Endothelial cell of umbilical vein (primary cell): ENCODE results near the gene CCN5. TPM values are rescaled to one million over a fixed set of nuclear protein-coding genes. Genes with fewer than 3 reads are reported as not detected.

Experiments used
- BruUV-seq: library from RNA; stranded (reverse); fragments of 400-500 nt; replicated peaks from 2 replicates; lab custom pipeline; 2021; lab: Mats Ljungman, UMichigan
- CTCF ChIA-PET: fragments of 300-600, 350-600 bp; sonication (Branson Sonifier 250); formaldehyde crosslinking; loops from one replicate; lab custom pipeline; 2021; ENCODE audit warnings: antibody characterized with exemption, inconsistent platforms; lab: Charles Lee
- POLR2A ChIA-PET: fragments of 300-600, 350-600 bp; sonication (Branson Sonifier 250); formaldehyde crosslinking; loops from one replicate; lab custom pipeline; 2021; ENCODE audit warnings: antibody characterized with exemption, inconsistent platforms; lab: Charles Lee
- DNase-seq: peaks from one replicate; pipeline ENCODE4 v3.0.0-alpha.2; 2011; ENCODE audit warnings: low read depth, low spot score
- FAIRE-seq: peaks from 2 replicates; lab custom pipeline; 2011; peaks lifted over from hg19 to GRCh38; lab: Jason Lieb, UNC
- H2AFZ ChIP-seq: 2 replicates; pipeline ENCODE4 v1.6.0; 2012; ENCODE audit warnings: low read depth, low read length, control low read depth, inconsistent platforms
- H3K27ac ChIP-seq: 2 replicates; pipeline ENCODE4 v1.5.1; 2011; ENCODE audit warnings: low read depth, mild to moderate bottlenecking, control low read depth, low read length, moderate library complexity; ENCODE audit not compliant: insufficient read depth
- H3K27me3 ChIP-seq, 2 experiments: 2 replicates each; pipeline versions ENCODE4 v1.6.0 to v1.6.1; 2011; ENCODE audit warnings: low read length in 2 of 2, mixed read lengths in 1 of 2; ENCODE audit not compliant: control insufficient read depth in 2 of 2, insufficient read depth in 2 of 2
- H3K36me3 ChIP-seq, 2 experiments: 2 replicates in 1 of 2; 3 replicates in 1 of 2; pipeline ENCODE4 v1.5.1; 2011; ENCODE audit warnings: low read length in 2 of 2, mild to moderate bottlenecking in 1 of 2, moderate library complexity in 1 of 2; ENCODE audit not compliant: control insufficient read depth in 2 of 2, insufficient read depth in 2 of 2; ENCODE audit errors: extremely low read depth in 1 of 2
- H3K4me1 ChIP-seq: 3 replicates; pipeline ENCODE4 v1.5.1; 2011; ENCODE audit warnings: mild to moderate bottlenecking, low read length; ENCODE audit not compliant: control insufficient read depth, insufficient read depth; ENCODE audit errors: extremely low read depth
- H3K4me2 ChIP-seq: 2 replicates; pipeline ENCODE4 v1.6.1; 2011; ENCODE audit warnings: low read length, control low read depth, mixed read lengths; ENCODE audit not compliant: insufficient read depth
- H3K4me3 ChIP-seq, 3 experiments: fragments of 200-600 bp in 1 of 3; sonication (generic), shearing (Covaris generic) in 1 of 3; replicated peaks in 1 of 3; 2 replicates each; pipeline ENCODE4 v1.5.1; 2011 to 2016; ENCODE audit warnings: control low read depth in 3 of 3, low read length in 3 of 3, mild to moderate bottlenecking in 2 of 3, inconsistent platforms in 1 of 3, low read depth in 1 of 3, moderate library complexity in 1 of 3; ENCODE audit not compliant: insufficient read depth in 1 of 3
- H3K79me2 ChIP-seq: 2 replicates; pipeline ENCODE4 v1.6.0; 2012; ENCODE audit warnings: low read length, inconsistent platforms; ENCODE audit not compliant: control insufficient read depth, insufficient read depth
- H3K9ac ChIP-seq: replicated peaks from 2 replicates; pipeline ENCODE3; 2011; ENCODE audit warnings: low read length, control low read depth; ENCODE audit not compliant: insufficient read depth; ENCODE audit errors: extremely low read depth
- H3K9me1 ChIP-seq: replicated peaks from 3 replicates; pipeline ENCODE4 v1.6.0; 2011; ENCODE audit warnings: mild to moderate bottlenecking, low read length; ENCODE audit not compliant: control insufficient read depth, insufficient read depth; ENCODE audit errors: extremely low read depth
- H3K9me3 ChIP-seq: replicated peaks from 2 replicates; pipeline ENCODE4 v1.5.1; 2012; ENCODE audit warnings: low read length, inconsistent platforms; ENCODE audit not compliant: control insufficient read depth, insufficient read depth
- H4K20me1 ChIP-seq: replicated peaks from 2 replicates; pipeline ENCODE3; 2011; ENCODE audit warnings: mild to moderate bottlenecking, low read length; ENCODE audit not compliant: control insufficient read depth, insufficient read depth; ENCODE audit errors: extremely low read depth
- CTCF ChIP-seq, 2 donors: IDR thresholded peaks; 1 replicate in 1 of 2; 2 replicates in 1 of 2; pipeline ENCODE4 v1.5.1; 2011; ENCODE audit warnings: low read length in 2 of 2, mild to moderate bottlenecking in 2 of 2, moderate library complexity in 2 of 2, control low read depth in 1 of 2, inconsistent platforms in 1 of 2, low read depth in 1 of 2; ENCODE audit not compliant: insufficient read depth in 1 of 2; ENCODE audit errors: extremely low read depth in 1 of 2
- EZH2 ChIP-seq: IDR thresholded peaks from 2 replicates; pipeline ENCODE4 v1.6.1; 2012; ENCODE audit warnings: borderline replicate concordance, low read depth, mild to moderate bottlenecking, moderate library complexity, low read length, inconsistent platforms; ENCODE audit not compliant: severe bottlenecking
- FOS ChIP-seq: IDR thresholded peaks from 2 replicates; pipeline ENCODE4 v1.6.1; 2011; ENCODE audit warnings: mild to moderate bottlenecking, low read length, moderate library complexity, borderline replicate concordance; ENCODE audit not compliant: insufficient read depth
- GATA2 ChIP-seq: IDR thresholded peaks from 2 replicates; pipeline ENCODE4 v1.7.0; 2011; ENCODE audit warnings: low read depth, mild to moderate bottlenecking, moderate library complexity, mixed read lengths, low read length; ENCODE audit not compliant: insufficient read length, insufficient read depth
- JUN ChIP-seq: IDR thresholded peaks from 2 replicates; pipeline ENCODE4 v1.6.1; 2011; ENCODE audit warnings: borderline replicate concordance, low read depth; ENCODE audit not compliant: insufficient read length, insufficient read depth
- MAX ChIP-seq: IDR thresholded peaks from 2 replicates; pipeline ENCODE4 v1.6.1; 2011; ENCODE audit not compliant: insufficient read depth, insufficient read length
- MYC ChIP-seq: IDR thresholded peaks from one replicate; pipeline ENCODE4 v1.6.1; 2011; ENCODE audit warnings: mild to moderate bottlenecking, low read depth, low read length
- POLR2A ChIP-seq: IDR thresholded peaks from 2 replicates; pipeline ENCODE4 v1.6.1; 2012; ENCODE audit warnings: low read depth, mild to moderate bottlenecking, control low read depth, low read length
- POLR2AphosphoS5 ChIP-seq: IDR thresholded peaks from 2 replicates; pipeline ENCODE4 v1.6.1; 2012; ENCODE audit warnings: low read depth, mild to moderate bottlenecking, control low read depth, low read length, moderate library complexity; ENCODE audit not compliant: insufficient read depth
- dilution Hi-C: fragments of 300-500 bp; cut with MboI; formaldehyde crosslinking; loops from one replicate; pipeline ENCODE4 v1.15.0; 2019; ENCODE audit warnings: low sequenced_read_pairs; ENCODE audit not compliant: extremely low pct_ligation_motif_present
- intact Hi-C: fragments of 100-400 bp; cut with micrococcal nuclease; formaldehyde crosslinking; loops from one replicate; pipeline ENCODE4 v1.10.0; 2022
- polyA plus RNA-seq, 4 experiments: library from polyadenylated mRNA; depleted of rRNA in 3 of 4; stranded (reverse) in 3 of 4; unstranded in 1 of 4; fragments of >200 nt; gene quantifications; 2 replicates each; pipeline versions ENCODE4 v1.2.1 to v1.2.3, GENCODE V29; 2011 to 2012; ENCODE audit warnings: missing spikeins in 1 of 4
- total RNA-seq: library from RNA; stranded (reverse); gene quantifications from 2 replicates; pipeline ENCODE4 v1.2.3, GENCODE V29; 2021

Gene CCN5
- total and polyA plus RNA-seq, 2 donors (not counting 3 experiments of a cell fraction or from before 2014, with no cell fraction given) = 0.03 TPM; not detected in 1

- no peak for TF ChIP-seq MYC
- TF ChIP-seq EZH2 = no peak
- TF ChIP-seq POLR2AphosphoS5 = no peak
- TF ChIP-seq JUN = no peak
- no peak for TF ChIP-seq MAX
- no peak for TF ChIP-seq FOS
- TF ChIP-seq GATA2 = no peak
- no peak for TF ChIP-seq POLR2A
- no peak for TF ChIP-seq CTCF (IDR thresholded peaks at IDR 0.05; ENCODE audit: extremely low read depth in 1 of 2, insufficient read depth in 1 of 2, low read depth in 1 of 2, low read length in 2 of 2)
- no peak for FAIRE-seq
- peaks cover 12% of the 10 kb centered on the region for H3K4me1 ChIP-seq
- no peaks in the 10 kb centered on the region for H3K9me1 ChIP-seq
- intact Hi-C loops (loop anchor here (5.0 to 10.0 kb wide), 3 partner anchors 197 to 344 kb away; partner anchors contain the start of gene TTPAL), dilution Hi-C loops (no loop called here)
- no peak overlapping the region for H3K4me2 ChIP-seq
- H4K20me1 ChIP-seq = no peaks in the 10 kb centered on the region
- H3K27me3 ChIP-seq = no peaks in the 10 kb centered on the region
- DNase-seq = no peak
- H3K9ac ChIP-seq = no peak overlapping the region
- POLR2A ChIA-PET = no interaction called here
- H2AFZ ChIP-seq = no peak overlapping the region
- no peaks in the 10 kb centered on the region for H3K36me3 ChIP-seq
- no peak overlapping the region for H3K4me3 ChIP-seq
- no peaks in the 10 kb centered on the region for H3K9me3 ChIP-seq
- CTCF ChIA-PET = interaction anchor here (1.1 to 7.5 kb wide), 12 partner anchors 9 to 347 kb away, joined by 3 to 310 read pairs (median 8); partner anchors contain the start of gene CCN5
- H3K79me2 ChIP-seq = no peaks in the 10 kb centered on the region
- no TSS peak for BruUV-seq
- no peak overlapping the region for H3K27ac ChIP-seq
Measured at GRCh38 chr20:44731657-44732056, 16.5 kb downstream of the CCN5 start.
